ENCODE measurements around the gene IFI35. TPM values are rescaled to one million over a fixed set of nuclear protein-coding genes. Genes with fewer than 3 reads are reported as not detected.
A peak's percentile ranks its signal among the peaks of the same experiment; 100 is the strongest.

IFI35 gene
- total and polyA plus RNA-seq, 2 of the 8 experiments (the other 6 are each of a cell fraction or from before 2014, with no cell fraction given): 2.5 to 4.7 TPM

- no peak for TF ChIP-seq CHD7 (IDR thresholded peaks at IDR 0.05; ENCODE audit: insufficient replicate concordance, low read length)
- TF ChIP-seq HDAC2 (IDR thresholded peaks at IDR 0.05; ENCODE audit: borderline replicate concordance in 1 of 2, low read depth in 2 of 2, low read length in 2 of 2): peak in 1 of 2 experiments; percentile 40; a peak in 1 of 4 replicates
- TF ChIP-seq TEAD4 (IDR thresholded peaks at IDR 0.05; ENCODE audit: low read depth, low read length): no peak
- no peak for TF ChIP-seq SRF (IDR thresholded peaks at IDR 0.05; ENCODE audit: low read depth, low read length)
- TF ChIP-seq KDM1A (IDR thresholded peaks at IDR 0.05; ENCODE audit: borderline replicate concordance, low read length): no peak
- no peak for TF ChIP-seq SP4 (IDR thresholded peaks at IDR 0.05; ENCODE audit: low read length)
- TF ChIP-seq SP2 (IDR thresholded peaks at IDR 0.05; ENCODE audit: low read length): no peak
These were observed 26.3 kb upstream of the IFI35 start, which contains the start of gene RUNDC1 (continued) for GRCh38 chr17:42980274-42980765.

Measured in H1 (cell line).